ENCODE measurements around the gene CASZ1.

Gene CASZ1, protein sequence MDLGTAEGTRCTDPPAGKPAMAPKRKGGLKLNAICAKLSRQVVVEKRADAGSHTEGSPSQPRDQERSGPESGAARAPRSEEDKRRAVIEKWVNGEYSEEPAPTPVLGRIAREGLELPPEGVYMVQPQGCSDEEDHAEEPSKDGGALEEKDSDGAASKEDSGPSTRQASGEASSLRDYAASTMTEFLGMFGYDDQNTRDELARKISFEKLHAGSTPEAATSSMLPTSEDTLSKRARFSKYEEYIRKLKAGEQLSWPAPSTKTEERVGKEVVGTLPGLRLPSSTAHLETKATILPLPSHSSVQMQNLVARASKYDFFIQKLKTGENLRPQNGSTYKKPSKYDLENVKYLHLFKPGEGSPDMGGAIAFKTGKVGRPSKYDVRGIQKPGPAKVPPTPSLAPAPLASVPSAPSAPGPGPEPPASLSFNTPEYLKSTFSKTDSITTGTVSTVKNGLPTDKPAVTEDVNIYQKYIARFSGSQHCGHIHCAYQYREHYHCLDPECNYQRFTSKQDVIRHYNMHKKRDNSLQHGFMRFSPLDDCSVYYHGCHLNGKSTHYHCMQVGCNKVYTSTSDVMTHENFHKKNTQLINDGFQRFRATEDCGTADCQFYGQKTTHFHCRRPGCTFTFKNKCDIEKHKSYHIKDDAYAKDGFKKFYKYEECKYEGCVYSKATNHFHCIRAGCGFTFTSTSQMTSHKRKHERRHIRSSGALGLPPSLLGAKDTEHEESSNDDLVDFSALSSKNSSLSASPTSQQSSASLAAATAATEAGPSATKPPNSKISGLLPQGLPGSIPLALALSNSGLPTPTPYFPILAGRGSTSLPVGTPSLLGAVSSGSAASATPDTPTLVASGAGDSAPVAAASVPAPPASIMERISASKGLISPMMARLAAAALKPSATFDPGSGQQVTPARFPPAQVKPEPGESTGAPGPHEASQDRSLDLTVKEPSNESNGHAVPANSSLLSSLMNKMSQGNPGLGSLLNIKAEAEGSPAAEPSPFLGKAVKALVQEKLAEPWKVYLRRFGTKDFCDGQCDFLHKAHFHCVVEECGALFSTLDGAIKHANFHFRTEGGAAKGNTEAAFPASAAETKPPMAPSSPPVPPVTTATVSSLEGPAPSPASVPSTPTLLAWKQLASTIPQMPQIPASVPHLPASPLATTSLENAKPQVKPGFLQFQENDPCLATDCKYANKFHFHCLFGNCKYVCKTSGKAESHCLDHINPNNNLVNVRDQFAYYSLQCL (N-terminal part only)

DNA sequence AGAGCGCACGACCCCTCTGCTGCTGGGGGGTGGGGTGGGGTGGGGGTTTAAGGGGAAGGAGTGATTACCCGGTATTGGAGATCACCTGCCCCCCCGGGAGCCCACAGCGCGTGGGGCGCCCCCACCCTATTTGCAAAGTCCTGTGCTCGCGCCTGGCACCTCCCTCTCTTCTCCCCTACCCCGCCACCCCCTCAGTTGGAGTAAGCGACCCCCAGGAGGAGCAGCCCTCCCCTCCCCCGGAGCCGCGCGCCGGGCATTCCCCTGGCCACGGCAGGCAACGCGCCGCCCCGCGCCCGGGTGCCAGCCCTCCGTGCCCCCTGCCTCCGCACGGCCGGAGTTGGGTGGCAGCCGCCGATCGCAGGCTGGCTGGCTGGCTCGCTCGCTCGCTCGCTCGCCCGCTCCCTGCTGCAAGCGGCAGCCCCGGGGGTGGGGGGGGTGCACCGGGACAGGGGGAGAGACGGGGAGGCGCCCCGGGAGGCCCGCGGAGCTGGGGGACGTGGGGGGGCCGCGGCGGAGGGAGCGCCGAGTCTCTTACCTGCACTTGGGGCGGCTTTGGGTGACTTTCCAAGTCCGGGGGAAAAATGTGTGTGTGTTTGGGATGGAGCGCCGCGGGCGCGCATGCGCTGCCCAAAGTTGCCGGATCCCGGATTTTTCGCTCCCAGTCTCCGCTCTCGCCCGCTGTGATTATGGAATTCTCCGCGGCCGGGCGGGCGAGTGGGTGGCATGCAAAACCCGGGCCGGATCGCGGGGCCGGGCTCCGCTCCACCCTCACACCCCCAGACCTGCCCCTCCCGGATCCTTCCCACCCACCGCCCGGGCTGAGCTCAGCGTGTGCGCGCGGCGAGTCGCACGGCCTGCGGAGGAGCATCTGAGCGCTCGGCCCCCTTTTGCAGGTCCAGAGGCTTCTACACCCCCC lies at the start of gene CASZ1:
TSS of gene CASZ1 (minus strand) at position 618 of the 916 bp plus-strand sequence. CDS start 102,757 bp downstream, outside the sequence.
- DNase-seq, result peak in 52 of 56 donors; percentile 13 to 82 (median 48)

DNA sequence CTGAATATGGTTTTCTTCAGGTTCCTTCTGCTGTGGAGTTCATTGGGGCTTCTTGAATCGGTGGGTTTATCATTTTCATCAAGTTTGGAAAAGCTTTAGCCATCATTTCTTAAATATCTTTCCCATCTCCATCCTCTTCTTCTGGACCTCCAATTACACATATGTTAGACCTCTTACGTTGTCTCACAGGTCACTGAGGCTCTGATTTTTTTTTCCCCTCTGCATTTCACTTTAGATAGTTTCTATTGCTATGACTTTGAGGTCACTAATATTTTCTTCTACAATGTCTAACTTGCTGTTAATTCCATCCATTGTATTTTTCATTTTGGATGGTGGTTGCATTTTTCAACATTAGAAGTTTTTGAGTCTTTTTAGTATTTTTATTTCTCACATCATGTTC lies 47.3 kb upstream of the CASZ1 start:
- no peak for DNase-seq

DNA sequence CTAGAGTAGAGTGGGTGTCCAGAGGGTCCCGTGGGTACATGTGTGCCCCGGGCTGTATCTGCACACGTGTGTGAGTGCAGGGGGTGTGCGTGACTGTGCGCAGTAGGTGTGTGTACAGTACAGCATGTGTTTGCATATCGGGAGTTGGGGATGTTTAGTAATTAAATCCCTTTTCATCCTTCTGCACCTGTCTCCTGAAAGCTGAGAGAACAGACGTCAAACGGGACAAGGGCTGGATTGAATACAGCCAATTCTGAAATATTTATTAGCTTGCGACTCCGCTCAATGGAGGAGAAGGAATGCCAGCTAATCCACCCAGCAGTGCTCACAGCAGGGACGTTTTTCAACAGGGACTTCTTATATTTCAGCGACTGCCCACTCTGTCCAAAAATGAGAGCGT lies 44.7 kb upstream of the CASZ1 start:
- DNase-seq, result no peak

DNA sequence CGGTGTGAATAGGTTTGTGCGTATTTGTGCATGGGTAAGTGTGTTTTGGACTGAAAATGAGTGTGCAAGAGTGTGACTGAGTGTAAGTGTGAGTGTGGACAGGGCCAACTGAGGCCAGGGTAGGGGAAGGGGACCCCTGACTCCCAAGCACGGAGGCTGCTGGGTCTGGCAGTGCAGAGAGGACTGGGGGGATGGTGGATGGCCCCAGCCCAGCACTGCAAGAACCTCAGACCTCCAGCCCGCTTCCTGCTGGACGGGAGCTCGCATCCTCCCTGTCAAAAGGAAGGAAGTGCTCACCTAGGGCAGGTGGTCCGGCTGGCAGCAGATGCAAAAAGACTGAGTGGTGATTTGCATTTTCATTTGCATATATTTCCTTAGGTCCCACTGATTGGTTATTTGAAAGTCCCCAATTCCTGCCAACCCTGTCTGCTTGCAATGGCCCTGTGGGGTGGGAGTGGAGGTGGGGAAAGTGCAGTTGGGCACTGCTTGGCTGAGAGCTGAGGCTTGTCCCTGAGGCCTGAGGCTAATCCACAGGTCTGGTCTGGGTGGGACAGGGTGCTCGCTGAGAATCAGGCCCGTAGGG lies 42.8 kb upstream of the CASZ1 start:
- DNase-seq, result no peak

DNA sequence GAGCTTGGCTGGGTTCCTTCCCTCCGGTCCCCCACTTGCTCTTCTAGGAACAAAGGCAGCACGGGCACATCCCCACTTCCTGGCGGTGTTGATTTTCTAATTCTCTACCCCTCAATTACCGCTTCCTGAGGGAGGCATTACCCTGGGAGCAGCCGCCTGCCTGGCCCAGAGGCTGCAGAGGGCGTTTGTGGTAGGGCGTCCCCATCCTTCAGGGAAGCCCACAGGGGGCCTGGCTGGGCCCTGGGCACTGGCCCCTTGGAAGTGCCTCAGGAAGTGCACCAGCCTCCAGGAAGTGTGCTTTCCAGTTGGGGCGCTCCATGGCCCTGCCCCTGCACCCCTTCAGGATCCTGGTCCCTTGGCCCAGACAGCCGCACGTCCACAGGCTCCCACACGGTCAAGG lies 42.1 kb upstream of the CASZ1 start:
- DNase-seq, result no peak

DNA sequence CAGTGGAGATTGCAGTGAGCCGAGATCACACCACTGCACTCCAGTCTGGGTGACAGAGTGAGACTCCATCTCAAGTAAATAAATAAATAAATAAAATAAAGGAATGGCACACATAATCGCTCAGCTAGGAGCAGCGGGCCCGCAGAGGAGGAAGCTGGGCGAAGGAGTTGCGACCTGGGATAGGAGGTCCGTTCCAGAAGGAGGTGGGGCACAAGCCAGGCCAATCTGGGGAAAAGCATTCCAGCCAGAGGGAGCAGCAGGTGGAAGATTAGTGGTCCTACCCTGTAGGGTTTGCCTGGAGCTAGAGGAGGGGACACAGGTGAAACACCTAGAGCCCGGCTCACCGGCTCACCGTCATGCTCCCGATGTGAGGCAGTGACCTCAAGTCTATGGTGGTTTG lies 40.3 kb upstream of the CASZ1 start:
- no peak for DNase-seq

DNA sequence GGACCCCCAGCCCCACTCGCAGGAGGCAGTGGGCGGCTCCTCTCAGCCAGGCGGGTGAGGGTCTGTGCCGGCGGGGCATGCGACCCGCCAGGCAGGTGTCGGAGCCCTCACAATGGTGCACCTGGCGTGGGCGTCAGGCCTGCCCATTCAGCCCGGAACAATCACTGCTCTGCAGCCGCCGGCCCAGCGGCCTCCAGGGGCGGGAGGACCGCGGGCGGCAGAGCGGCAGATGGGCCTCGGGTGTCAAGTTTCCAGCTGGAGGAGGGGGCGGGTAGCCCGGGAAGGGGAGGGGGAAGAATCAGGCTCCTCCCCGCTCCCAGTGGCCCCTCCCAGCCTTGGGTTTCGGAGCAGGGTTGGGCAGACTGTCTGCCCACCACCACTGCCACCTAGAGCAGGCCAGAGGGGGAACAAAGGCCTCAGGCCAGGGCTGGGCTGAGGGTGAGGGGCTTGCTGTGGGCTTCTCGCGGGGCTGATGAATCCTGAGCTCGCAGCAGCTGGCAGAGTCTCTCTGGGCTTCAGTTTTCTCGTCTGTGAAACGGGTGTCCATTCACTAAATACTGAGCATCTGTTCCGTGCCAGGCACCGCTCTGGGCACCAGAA lies 39.5 kb upstream of the CASZ1 start:
- DNase-seq, result no peak

DNA sequence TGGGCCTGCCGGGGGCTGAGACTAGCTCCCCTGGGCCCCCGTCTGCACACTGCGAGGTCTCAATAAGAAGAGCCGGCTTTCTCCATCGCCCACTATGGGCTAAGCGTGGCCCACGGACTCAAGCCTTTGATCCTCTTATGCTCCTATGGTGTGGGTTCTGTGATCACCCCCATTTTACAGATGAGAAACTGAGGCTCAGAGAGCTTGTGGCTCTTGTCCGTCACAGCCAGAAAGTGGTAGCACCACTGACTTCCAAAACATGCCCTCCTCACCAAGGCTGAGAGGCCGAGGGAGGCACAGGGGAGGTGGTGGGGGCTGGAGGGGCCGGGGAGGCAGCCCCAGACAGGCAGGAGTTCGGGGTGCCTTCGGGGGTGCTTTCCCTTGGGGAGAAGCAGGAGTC lies 39.0 kb upstream of the CASZ1 start:
- DNase-seq, result no peak

DNA sequence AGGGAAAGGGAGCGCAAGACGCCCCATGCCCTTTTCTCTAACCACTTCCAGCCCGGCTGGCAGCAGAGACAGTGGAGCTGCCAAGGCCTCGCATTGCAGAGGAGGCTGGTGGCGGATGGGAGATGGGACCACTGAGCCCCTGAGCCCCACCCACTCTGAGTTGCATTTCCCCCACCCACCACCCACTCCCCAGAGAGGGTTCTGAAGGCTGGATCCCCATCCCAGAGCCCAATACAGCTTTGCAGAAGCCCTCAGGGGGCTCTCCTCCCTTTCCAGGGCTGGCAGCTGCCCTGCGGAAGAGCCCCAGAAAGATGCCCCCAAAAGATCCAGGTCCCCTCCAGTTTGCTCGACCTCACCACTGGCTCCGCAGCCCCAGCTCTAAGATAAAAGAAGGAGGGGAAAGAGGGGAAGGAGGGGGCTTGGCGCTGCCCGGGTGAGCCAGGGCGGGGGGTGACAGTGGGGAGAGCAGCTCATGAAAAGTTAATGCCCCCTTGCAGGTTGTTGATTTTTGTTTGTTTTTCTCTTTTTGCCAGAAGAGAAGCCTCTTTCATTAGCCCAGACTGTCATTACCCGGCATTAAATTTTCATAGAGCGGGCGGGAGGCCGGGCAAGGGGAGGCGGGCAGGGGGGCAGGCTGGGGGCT lies 38.4 kb upstream of the CASZ1 start:
- no peak for DNase-seq

DNA sequence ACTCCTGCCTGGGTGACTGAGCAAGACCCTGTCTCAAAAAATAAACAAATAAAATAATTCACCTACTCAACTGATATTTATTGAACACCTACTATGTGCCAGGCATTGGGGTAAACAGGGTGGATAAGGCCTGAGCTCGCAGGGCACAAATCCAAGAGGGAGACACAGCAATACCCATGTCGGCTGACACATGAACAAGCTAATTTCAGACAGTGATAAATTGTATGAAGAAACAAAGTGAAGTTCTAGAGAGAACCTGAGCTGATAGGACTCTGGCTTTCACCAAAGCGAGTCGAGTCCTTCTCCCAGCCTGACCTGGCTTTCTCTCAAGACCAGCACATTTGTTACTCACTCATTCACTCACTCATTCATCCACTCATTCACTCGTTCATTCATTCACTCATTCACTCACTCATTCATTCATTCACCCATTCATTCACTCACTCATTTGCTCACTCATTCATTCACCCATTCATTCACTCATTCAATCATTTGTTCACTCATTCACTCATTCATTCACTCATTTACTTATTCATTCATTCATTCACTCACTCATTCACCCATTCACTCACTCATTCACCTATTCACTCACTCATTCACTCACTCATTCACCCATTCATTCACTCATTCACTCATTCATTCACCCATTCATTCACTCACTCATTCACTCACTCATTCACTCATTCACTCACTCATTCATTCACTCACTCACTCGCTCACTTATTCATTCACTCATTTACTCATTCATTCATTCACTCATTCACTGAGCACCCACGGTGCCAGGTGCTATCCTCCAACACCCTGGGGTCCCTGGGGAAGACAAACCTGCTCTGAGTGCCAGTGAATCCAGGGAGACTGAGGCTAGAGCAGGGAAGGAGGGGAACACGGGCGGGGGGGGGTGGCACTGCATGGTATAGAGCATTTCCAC lies 37.4 kb upstream of the CASZ1 start:
- no peak for DNase-seq

DNA sequence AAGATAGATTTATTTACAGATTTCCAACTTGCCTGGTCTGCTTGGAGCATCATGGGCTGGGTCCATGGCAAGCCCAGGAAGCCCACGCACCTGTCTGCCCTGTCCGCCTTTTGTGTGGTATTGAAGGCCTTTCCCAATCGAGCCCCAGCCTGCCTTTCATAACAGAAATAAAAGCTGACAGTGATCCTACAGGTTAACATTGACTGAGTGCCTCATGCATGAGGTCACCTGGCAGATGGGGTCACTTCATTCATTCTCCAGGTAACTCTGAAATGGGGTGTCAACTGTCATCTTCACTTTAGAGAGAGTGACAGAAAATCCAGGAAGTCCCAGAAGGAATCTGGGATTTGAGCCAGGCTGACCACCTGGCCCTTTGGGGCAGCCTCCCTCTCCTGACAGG lies 36.3 kb upstream of the CASZ1 start:
- no peak for DNase-seq

DNA sequence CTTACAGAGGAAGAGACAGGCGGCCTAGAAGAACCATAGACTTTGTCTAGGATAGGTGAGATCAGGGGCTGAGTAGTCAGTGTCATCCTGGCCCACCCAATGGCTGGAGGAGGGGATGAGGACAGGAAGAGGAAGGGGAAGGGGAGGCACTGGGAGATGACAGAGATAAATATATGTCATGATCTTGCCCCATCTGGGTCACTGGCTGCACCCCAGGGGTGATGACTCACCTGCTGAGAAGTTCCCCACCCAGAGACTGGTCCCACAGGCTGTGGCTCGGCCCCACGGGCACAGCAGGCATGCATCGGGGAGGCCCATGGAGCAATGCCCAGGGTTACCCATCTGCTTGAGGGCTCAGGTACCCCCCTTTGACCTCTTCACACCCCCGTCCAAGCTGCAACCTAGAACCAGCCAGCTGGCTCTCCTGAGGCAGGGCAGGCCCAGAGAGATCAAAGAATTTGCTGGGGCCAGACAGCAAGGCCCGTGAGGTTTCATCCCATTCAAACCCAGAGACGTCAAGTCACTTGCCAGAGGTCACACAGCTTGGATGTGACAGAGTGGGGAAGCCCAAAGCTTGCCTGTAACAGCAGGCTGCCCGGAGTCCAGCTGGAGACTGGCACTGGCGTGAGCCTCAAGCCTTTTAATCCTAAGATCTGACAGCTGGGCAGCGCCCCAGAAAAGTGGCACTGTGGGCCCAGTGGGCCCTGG lies 34.7 kb upstream of the CASZ1 start:
- DNase-seq, result no peak

DNA sequence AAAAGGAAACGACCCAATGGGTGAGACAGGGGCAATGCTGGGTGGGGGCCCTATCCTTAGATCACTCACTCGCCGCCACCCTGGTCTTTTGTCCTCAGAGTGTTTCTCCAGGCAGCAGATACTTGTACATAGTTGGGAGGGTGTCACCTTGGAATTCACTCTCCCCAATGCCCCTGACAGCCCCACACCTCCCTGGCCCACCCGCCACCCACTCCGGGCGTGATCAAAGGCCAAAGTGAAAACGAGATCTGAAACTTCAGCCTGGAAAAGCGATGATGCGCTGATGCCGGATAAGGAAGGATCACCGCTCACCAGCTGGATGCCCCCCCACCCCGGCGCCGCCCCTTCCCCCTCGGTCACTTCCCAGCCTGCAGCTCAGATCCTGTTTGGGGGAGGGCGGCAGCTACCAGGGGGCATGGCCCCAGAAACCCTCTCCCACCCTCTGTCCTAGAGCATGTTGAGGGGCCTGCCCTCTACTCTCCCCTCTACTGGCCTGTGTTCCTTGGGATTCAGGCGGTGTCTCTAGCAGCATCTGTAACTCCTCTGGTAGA lies 33.6 kb upstream of the CASZ1 start:
- DNase-seq, result no peak

DNA sequence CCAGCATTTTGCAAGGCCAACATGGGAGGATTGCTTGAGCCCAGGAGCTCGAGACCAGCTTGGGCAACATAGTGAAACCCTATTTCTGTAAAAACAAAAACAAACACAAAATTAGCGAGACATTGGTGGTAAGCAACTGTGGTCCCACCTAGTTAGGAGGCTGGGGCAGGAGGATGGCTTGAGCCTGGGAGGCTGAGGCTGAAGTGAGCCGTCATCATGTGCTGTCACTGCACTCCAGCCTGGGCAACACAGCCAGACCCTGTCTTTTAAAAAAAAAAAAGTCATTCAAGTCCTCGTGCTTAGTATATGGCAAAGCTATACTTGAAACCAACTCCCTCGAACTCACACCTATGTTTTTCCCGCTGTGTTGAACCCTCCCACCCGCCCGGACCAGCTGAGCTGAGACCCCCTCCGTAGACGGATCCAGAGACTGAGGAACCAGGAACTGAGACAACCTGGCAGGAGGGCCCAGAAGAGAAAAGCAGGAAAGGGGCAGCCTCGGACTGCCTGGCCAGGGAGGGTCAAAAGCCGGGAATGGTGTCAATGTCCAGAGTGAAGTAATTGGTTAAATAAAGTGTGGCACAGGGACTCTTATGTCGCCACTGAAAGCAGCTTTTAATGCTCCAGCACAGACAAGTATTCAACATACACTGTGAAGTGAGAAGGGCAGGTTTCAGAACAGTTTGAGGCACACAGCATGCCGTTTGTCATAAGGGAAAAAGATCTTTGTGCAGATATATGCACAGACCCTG lies 32.8 kb upstream of the CASZ1 start:
- DNase-seq, result no peak

DNA sequence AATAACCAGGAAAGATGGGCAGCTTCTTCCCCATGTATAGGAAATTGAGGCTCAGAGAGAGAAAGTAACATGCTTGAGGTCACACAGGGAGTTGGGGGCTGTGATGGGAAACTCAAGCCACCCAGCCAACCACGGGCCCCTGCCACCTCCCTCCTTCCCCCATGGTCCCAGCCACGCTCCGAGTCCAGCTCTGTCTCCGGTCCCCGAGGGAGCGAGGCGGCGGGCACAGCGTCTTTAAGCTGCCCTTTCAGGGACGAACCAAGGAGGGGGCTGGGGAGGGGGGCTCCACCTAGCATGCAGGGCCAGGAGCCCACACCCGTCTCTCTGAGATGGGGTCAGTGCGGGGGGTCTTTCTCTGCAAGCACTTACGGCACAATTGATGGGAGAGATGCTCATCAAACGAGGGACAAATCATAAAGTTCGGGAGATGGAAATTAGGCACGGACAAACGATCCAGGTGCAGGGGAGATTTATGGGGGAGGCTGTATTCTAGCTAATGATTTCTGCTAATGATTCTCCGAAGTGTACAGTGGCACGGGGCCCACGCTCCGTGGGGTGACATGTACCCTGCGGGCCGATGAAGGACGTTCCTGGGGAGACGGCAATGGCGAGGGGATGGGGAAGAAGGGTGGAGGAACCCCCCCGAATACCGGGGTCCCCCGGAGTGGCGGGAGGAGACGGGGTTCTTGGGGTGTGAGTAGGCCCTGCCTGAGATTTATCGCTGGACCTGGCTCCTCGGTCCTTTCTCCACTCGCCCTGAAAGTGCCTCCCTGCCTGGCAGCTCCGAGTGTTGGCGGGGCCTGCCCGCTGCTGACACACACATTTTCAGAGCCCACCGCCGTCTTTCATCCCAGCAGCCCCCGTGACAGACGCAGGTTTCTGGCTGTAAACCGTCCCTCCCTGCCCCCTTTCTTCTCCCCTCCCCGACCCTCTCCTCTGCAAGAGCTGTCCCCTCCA lies 31.2 kb upstream of the CASZ1 start:
- no peak for DNase-seq
